ENCODE data around the gene DLGAP1.

- TF ChIP-seq MAX (IDR thresholded peaks at IDR 0.05) (no peak), REST (IDR thresholded peaks at IDR 0.05; ENCODE audit: low read depth) (no peak), TAF1 (IDR thresholded peaks at IDR 0.05; ENCODE audit: low read depth) (no peak), EP300 (IDR thresholded peaks at IDR 0.05; ENCODE audit: borderline replicate concordance) (no peak), FOXM1 (IDR thresholded peaks at IDR 0.05; ENCODE audit: borderline replicate concordance, low read depth) (no peak), RAD21 (IDR thresholded peaks at IDR 0.05; ENCODE audit: low read depth) (no peak), TCF12 (IDR thresholded peaks at IDR 0.05; ENCODE audit: low read depth) (no peak), EGR1 (IDR thresholded peaks at IDR 0.05) (no peak), NFIC (IDR thresholded peaks at IDR 0.05) (no peak), CEBPB (IDR thresholded peaks at IDR 0.05) (no peak), YY1 (IDR thresholded peaks at IDR 0.05; ENCODE audit: low read depth) (no peak)
Measured at GRCh38 chr18:3827236-3827845, 627.8 kb downstream of the DLGAP1 start.

Measured in Ishikawa (cell line).